Activated naive CD8-positive, alpha-beta T cell treated with anti-CD3 and anti-CD28 coated beads, Interleukin-2, amount 10 ng/mL, durations not matched to agents 7 days and 5 days (primary cell): ENCODE measurements around the gene YWHAE. TPM values are rescaled to one million over a fixed set of nuclear protein-coding genes. Genes with fewer than 3 reads are reported as not detected.

ENCODE experiments used
- ATAC-seq: fragments of 150-1000 bp; cut with Tn5 transposase; one replicate; pipeline ENCODE4 v1.10.0; 2021; ENCODE audit warnings: low read depth, moderate library complexity
- POLR2A ChIA-PET: fragments of 350-600 bp; sonication (Branson Sonifier 250); formaldehyde crosslinking; loops from one replicate; lab custom pipeline; 2021; ENCODE audit warnings: antibody characterized with exemption; lab: Charles Lee
- DNase-seq: peaks from one replicate; pipeline ENCODE4 v3.0.0; 2021
- H3K27ac Mint-ChIP-seq: one replicate; pipeline ENCODE4 v1.8.0; 2022; ENCODE audit warnings: mild to moderate bottlenecking, mixed read lengths
- H3K27me3 Mint-ChIP-seq: one replicate; pipeline ENCODE4 v1.8.0; 2022; ENCODE audit warnings: mild to moderate bottlenecking, moderate library complexity, mixed read lengths
- H3K36me3 Mint-ChIP-seq: one replicate; pipeline ENCODE4 v1.8.0; 2021; ENCODE audit warnings: mild to moderate bottlenecking, mixed read lengths
- H3K4me1 Mint-ChIP-seq: one replicate; pipeline ENCODE4 v1.8.0; 2021; ENCODE audit warnings: mixed read lengths
- H3K4me3 Mint-ChIP-seq: one replicate; pipeline ENCODE4 v1.8.0; 2022; ENCODE audit warnings: mild to moderate bottlenecking, moderate library complexity, mixed read lengths
- H3K9me3 Mint-ChIP-seq: one replicate; pipeline ENCODE4 v1.8.0; 2021; ENCODE audit warnings: mixed read lengths
- total RNA-seq, 2 experiments: library from RNA; stranded (reverse); gene quantifications; one replicate each; pipeline ENCODE4 v1.2.3, GENCODE V29; 2021

YWHAE gene
- total RNA-seq, 2 experiments from 2014 or later, result 272 to 287 TPM

- peaks cover 55% of the 10 kb centered on the region for H3K4me1 Mint-ChIP-seq
- peaks cover 6% of the 10 kb centered on the region for H3K36me3 Mint-ChIP-seq
- peak; percentile 22 for ATAC-seq
- no peaks in the 10 kb centered on the region for H3K9me3 Mint-ChIP-seq
- POLR2A ChIA-PET, result interaction anchor here (0.6 to 1.7 kb wide), 2 partner anchors 11 to 148 kb away, joined by 5 to 6 read pairs; no protein-coding TSS in a partner anchor
- DNase-seq, result no peak
- H3K27me3 Mint-ChIP-seq, result no peaks in the 10 kb centered on the region
- H3K27ac Mint-ChIP-seq, result peak overlapping the region; percentile 81
- H3K4me3 Mint-ChIP-seq, result peak overlapping the region; percentile 56
Observed at GRCh38 chr17:1376061-1376460, 24.0 kb downstream of the YWHAE start.

- H3K4me3 Mint-ChIP-seq, result peak overlapping the region; percentile 56
- H3K27me3 Mint-ChIP-seq, result no peaks in the 10 kb centered on the region
- H3K36me3 Mint-ChIP-seq, result peaks cover 6% of the 10 kb centered on the region
- H3K27ac Mint-ChIP-seq, result peak overlapping the region; percentile 81
- DNase-seq (no peak), ATAC-seq (peak; percentile 57)
- peaks cover 53% of the 10 kb centered on the region for H3K4me1 Mint-ChIP-seq
- no peaks in the 10 kb centered on the region for H3K9me3 Mint-ChIP-seq
- POLR2A ChIA-PET, result interaction anchor here (1.7 kb wide), 1 partner anchor 10 kb away, joined by 6 read pairs; no protein-coding TSS in a partner anchor
Observed at GRCh38 chr17:1375615-1376014, 24.4 kb downstream of the YWHAE start.

- no peak for DNase-seq
- Mint-ChIP-seq H3K27me3 (no peaks in the 10 kb centered on the region), H3K4me3 (no peak overlapping the region), H3K9me3 (no peaks in the 10 kb centered on the region), H3K27ac (no peak overlapping the region), H3K36me3 (peaks cover 6% of the 10 kb centered on the region), H3K4me1 (peaks cover 46% of the 10 kb centered on the region)
- POLR2A ChIA-PET, result no interaction called here
- ATAC-seq, result no peak
Observed at GRCh38 chr17:1374431-1375177, 25.4 kb downstream of the YWHAE start.

GRCh38 chr17:1373707-1374237 is 26.2 kb downstream of the YWHAE start:
- Mint-ChIP-seq H3K36me3 (peaks cover 7% of the 10 kb centered on the region), H3K4me3 (no peak overlapping the region), H3K4me1 (peaks cover 44% of the 10 kb centered on the region), H3K9me3 (no peaks in the 10 kb centered on the region), H3K27ac (no peak overlapping the region), H3K27me3 (no peaks in the 10 kb centered on the region)
- DNase-seq, result no peak
- ATAC-seq, result no peak
- POLR2A ChIA-PET, result no interaction called here

- ATAC-seq (no peak), DNase-seq (no peak)
- no peak overlapping the region for H3K4me3 Mint-ChIP-seq
- POLR2A ChIA-PET, result no interaction called here
- no peak overlapping the region for H3K27ac Mint-ChIP-seq
- peaks cover 37% of the 10 kb centered on the region for H3K4me1 Mint-ChIP-seq
- H3K36me3 Mint-ChIP-seq, result peaks cover 7% of the 10 kb centered on the region
- H3K27me3 Mint-ChIP-seq, result no peaks in the 10 kb centered on the region
- no peaks in the 10 kb centered on the region for H3K9me3 Mint-ChIP-seq
Observed at GRCh38 chr17:1372618-1373017, 27.4 kb downstream of the YWHAE start.

- Mint-ChIP-seq H3K4me1 (peaks cover 34% of the 10 kb centered on the region), H3K27me3 (no peaks in the 10 kb centered on the region), H3K27ac (no peak overlapping the region), H3K36me3 (peaks cover 7% of the 10 kb centered on the region), H3K9me3 (no peaks in the 10 kb centered on the region), H3K4me3 (no peak overlapping the region)
- no peak for DNase-seq
- ATAC-seq, result no peak
- POLR2A ChIA-PET, result no interaction called here
Observed at GRCh38 chr17:1371893-1372590, 28.0 kb downstream of the YWHAE start.

GRCh38 chr17:1368588-1368987 is 31.4 kb downstream of the YWHAE start:
- Mint-ChIP-seq H3K27ac (no peak overlapping the region), H3K27me3 (no peaks in the 10 kb centered on the region), H3K4me1 (peaks cover 15% of the 10 kb centered on the region), H3K36me3 (peaks cover 15% of the 10 kb centered on the region), H3K4me3 (no peak overlapping the region), H3K9me3 (no peaks in the 10 kb centered on the region)
- ATAC-seq, result no peak
- POLR2A ChIA-PET, result no interaction called here
- no peak for DNase-seq

GRCh38 chr17:1367351-1367745 is 32.7 kb downstream of the YWHAE start:
- H3K27ac Mint-ChIP-seq, result no peak overlapping the region
- POLR2A ChIA-PET, result no interaction called here

GRCh38 chr17:1366234-1366633 is 33.8 kb downstream of the YWHAE start:
- H3K4me3 Mint-ChIP-seq, result no peak overlapping the region
- peaks cover 26% of the 10 kb centered on the region for H3K4me1 Mint-ChIP-seq
- no peak overlapping the region for H3K27ac Mint-ChIP-seq
- no peaks in the 10 kb centered on the region for H3K9me3 Mint-ChIP-seq
- H3K36me3 Mint-ChIP-seq, result peaks cover 12% of the 10 kb centered on the region
- POLR2A ChIA-PET, result interaction anchor here (1.3 to 2.1 kb wide), 3 partner anchors 32 to 150 kb away, joined by 5 to 22 read pairs (median 8); partner anchors contain the start of genes INPP5K and YWHAE
- DNase-seq, result no peak
- H3K27me3 Mint-ChIP-seq, result no peaks in the 10 kb centered on the region
- no peak for ATAC-seq

More at GRCh38 chr17:1367351-1367745, 32.7 kb downstream of the YWHAE start:
- Mint-ChIP-seq H3K36me3 (peaks cover 11% of the 10 kb centered on the region), H3K4me1 (peaks cover 21% of the 10 kb centered on the region), H3K9me3 (no peaks in the 10 kb centered on the region), H3K4me3 (no peak overlapping the region), H3K27me3 (no peaks in the 10 kb centered on the region)
- DNase-seq (no peak), ATAC-seq (no peak)

GRCh38 chr17:1365445-1366039 is 34.5 kb downstream of the YWHAE start:
- H3K27me3 Mint-ChIP-seq, result no peaks in the 10 kb centered on the region
- ATAC-seq (peak; percentile 53), DNase-seq (no peak)
- H3K4me3 Mint-ChIP-seq, result no peak overlapping the region
- H3K36me3 Mint-ChIP-seq, result peaks cover 15% of the 10 kb centered on the region
- peaks cover 30% of the 10 kb centered on the region for H3K4me1 Mint-ChIP-seq
- H3K27ac Mint-ChIP-seq, result peak overlapping the region; percentile 27
- no peaks in the 10 kb centered on the region for H3K9me3 Mint-ChIP-seq
- POLR2A ChIA-PET, result interaction anchor here (1.0 to 2.1 kb wide), 7 partner anchors 10 to 150 kb away, joined by 3 to 22 read pairs (median 5); partner anchors contain the start of genes CRK, INPP5K and YWHAE

GRCh38 chr17:1362964-1363363 is 37.1 kb downstream of the YWHAE start:
- DNase-seq (no peak), ATAC-seq (peak; percentile 17)
- POLR2A ChIA-PET, result interaction anchor here (1.2 to 3.1 kb wide), 2 partner anchors 37 to 153 kb away, joined by 4 to 21 read pairs; partner anchors contain the start of genes INPP5K and YWHAE
- peaks cover 35% of the 10 kb centered on the region for H3K4me1 Mint-ChIP-seq
- H3K4me3 Mint-ChIP-seq, result peak overlapping the region; percentile 42
- no peaks in the 10 kb centered on the region for H3K9me3 Mint-ChIP-seq
- no peaks in the 10 kb centered on the region for H3K27me3 Mint-ChIP-seq
- peaks cover 17% of the 10 kb centered on the region for H3K36me3 Mint-ChIP-seq
- H3K27ac Mint-ChIP-seq, result peak overlapping the region; percentile 67

- peaks cover 35% of the 10 kb centered on the region for H3K4me1 Mint-ChIP-seq
- no peak for DNase-seq
- no peaks in the 10 kb centered on the region for H3K27me3 Mint-ChIP-seq
- peak overlapping the region; percentile 67 for H3K27ac Mint-ChIP-seq
- H3K36me3 Mint-ChIP-seq, result peaks cover 22% of the 10 kb centered on the region
- no peaks in the 10 kb centered on the region for H3K9me3 Mint-ChIP-seq
- peak; percentile 87 for ATAC-seq
- peak overlapping the region; percentile 42 for H3K4me3 Mint-ChIP-seq
- POLR2A ChIA-PET, result interaction anchor here (0.6 to 3.1 kb wide), 3 partner anchors 38 to 154 kb away, joined by 3 to 21 read pairs (median 4); partner anchors contain the start of genes INPP5K and YWHAE
Observed at GRCh38 chr17:1362065-1362848, 37.8 kb downstream of the YWHAE start.
